Left renal cortex interstitium (tissue), 4 donors: ENCODE data around the gene RNF220. TPM values are rescaled to one million over a fixed set of nuclear protein-coding genes. Genes with fewer than 3 reads are reported as not detected.
"Not testable (repeated sequence)": the region's sequence is repeated elsewhere in the genome, so short reads cannot be mapped to it uniquely, and the experiment has no call there.

ENCODE experiments used
- DNase-seq, 4 donors: peaks; one replicate each; pipeline ENCODE4 v3.0.0-alpha.2; 2013; ENCODE audit warnings: low read depth in 4 of 4, low spot score in 2 of 4, missing footprints in 1 of 4
- polyA plus RNA-seq, 4 donors: library from polyadenylated mRNA; unstranded; fragments of 120-200 nt; gene quantifications; one replicate each; pipeline ENCODE4 v1.2.1, GENCODE V29; 2013; ENCODE audit not compliant: insufficient read length in 4 of 4

The RNF220 gene
- polyA plus RNA-seq, 4 donors: 93.6 to 117 (median 96.2) TPM

- peak in 2 of 4 donors; percentile 39 to 50 for DNase-seq
Measured at GRCh38 chr1:44485229-44485933, 80.3 kb downstream of the RNF220 start.

GRCh38 chr1:44485934-44486460 lies 80.9 kb downstream of the RNF220 start:
- no peak for DNase-seq

GRCh38 chr1:44489481-44489880 lies 84.4 kb downstream of the RNF220 start:
- DNase-seq: no peak

GRCh38 chr1:44496541-44497171 lies 91.6 kb downstream of the RNF220 start:
- DNase-seq: no peak

GRCh38 chr1:44497422-44498170 lies 92.5 kb downstream of the RNF220 start:
- no peak for DNase-seq

GRCh38 chr1:44499306-44499705 lies 94.3 kb downstream of the RNF220 start:
- DNase-seq: no peak

- no peak for DNase-seq
Measured at GRCh38 chr1:44500181-44501046, 95.4 kb downstream of the RNF220 start.

- no peak for DNase-seq
Measured at GRCh38 chr1:44501047-44501890, 96.2 kb downstream of the RNF220 start.

- not testable (repeated sequence) for DNase-seq
Measured at GRCh38 chr1:44502823-44503222, 97.8 kb downstream of the RNF220 start.

- no peak for DNase-seq
Measured at GRCh38 chr1:44503625-44504024, 98.6 kb downstream of the RNF220 start.

GRCh38 chr1:44505210-44505993 lies 100.3 kb downstream of the RNF220 start:
- DNase-seq: no peak

GRCh38 chr1:44507490-44508396 lies 102.7 kb downstream of the RNF220 start:
- DNase-seq: no peak

- no peak for DNase-seq
Measured at GRCh38 chr1:44508397-44508745, 103.3 kb downstream of the RNF220 start.

- DNase-seq: no peak
Measured at GRCh38 chr1:44511363-44511762, 106.3 kb downstream of the RNF220 start.

GRCh38 chr1:44511769-44512168 lies 106.7 kb downstream of the RNF220 start:
- DNase-seq: no peak

- DNase-seq: no peak
Measured at GRCh38 chr1:44512313-44512885, 107.3 kb downstream of the RNF220 start.

GRCh38 chr1:44513111-44513510 lies 108.1 kb downstream of the RNF220 start:
- DNase-seq: no peak
